HS-5 (cell line): ENCODE measurements around the gene EXOC6.
"Not testable (repeated sequence)": the region's sequence is repeated elsewhere in the genome, so short reads cannot be mapped to it uniquely, and the experiment has no call there.

Source experiments
- DNase-seq: peaks from one replicate; pipeline ENCODE4 v3.0.0-alpha.2; 2012; ENCODE audit warnings: low read depth

EXOC6 gene

DNA sequence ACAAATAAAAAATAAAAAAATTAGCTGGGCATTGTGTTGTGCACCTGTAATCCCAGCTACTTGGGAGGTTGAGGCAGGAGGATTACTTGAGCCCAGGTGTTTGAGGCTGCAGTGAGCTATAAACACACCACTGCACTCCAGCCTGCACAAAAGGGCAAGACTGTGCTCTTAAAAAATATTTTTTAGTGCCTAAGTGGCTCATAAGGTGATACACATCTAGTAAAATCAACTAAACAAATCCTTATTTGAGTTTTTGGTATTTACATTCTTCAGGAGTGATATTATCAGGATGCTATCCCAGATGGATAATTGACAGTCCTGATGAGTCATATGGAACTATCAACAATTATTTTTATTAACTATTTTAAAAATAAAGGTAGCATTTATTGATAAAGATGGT is 93.9 kb downstream of the EXOC6 start:
- DNase-seq = no peak

DNA sequence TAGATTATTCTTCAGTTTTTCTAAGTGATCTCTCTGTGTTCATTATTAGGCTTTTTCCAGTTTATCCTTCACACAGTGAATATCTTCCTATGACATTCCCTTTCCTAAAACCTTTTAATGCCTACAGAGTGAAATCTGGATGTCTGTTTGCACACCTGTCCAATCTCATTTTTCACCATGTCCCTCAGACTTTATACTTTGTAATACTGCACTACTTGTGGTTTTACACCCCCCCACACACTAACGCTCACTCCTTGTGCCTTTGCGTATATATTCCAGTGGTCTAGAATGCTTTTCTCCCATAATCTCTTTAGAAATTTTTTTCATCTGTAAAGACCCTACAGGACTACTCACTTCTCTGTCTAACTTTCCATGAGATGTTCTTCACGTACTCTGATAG is 98.2 kb downstream of the EXOC6 start:
- no peak for DNase-seq

DNA sequence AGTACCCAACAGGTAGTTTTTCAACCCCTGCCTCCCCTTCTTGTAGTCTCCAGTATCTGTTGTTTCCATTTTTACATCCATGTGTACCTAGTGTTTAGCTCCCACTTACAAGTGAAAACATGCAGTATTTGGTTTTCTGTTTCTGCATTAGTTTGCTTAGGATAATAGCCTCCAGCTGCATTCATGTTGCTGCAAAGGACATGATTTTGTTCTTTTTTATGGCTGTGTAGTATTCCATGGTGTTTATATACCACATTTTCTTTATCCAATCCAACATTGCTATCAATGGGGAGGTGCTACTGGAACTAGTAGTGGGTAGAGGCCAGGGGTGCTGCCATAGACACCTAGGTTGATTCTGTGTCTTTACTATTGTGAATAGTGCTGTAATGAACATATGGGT is 104.3 kb downstream of the EXOC6 start:
- DNase-seq = not testable (repeated sequence)

DNA sequence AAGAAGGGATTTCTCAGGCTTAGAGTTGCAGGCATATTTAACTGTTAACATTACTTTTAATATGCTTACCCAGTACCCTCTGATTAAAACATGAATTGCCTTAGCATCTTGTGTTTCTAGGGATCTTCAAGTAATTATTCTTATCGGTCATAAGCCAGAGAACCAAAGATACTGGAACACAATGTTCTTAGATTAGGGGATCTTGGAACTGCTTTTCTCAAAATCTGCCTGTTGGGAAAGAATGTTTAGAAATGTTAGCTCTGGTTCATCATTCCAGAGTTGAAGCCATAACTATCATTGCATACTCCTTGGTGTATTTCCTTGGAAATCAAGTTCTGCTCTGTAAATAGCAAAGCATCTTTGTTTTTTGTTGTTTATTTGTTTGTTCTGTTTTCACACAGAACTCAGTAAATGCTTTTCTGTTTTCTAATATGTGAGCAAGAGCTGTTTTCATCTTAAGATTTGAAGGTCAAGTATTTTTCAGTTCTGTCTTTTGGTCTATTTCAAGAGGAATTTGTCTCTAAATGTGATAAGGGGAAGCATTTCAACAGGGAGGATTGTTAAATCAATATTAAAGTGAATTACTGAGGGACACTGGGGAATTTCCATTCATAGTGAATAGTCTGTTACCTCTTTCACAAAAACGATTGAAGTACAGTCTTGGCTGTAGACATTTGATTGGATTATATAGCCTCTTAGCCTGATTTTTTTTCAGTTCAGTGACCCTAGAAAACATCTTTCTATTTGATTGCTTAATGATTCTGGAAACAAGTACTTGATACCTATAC is 109.1 kb downstream of the EXOC6 start:
- no peak for DNase-seq

DNA sequence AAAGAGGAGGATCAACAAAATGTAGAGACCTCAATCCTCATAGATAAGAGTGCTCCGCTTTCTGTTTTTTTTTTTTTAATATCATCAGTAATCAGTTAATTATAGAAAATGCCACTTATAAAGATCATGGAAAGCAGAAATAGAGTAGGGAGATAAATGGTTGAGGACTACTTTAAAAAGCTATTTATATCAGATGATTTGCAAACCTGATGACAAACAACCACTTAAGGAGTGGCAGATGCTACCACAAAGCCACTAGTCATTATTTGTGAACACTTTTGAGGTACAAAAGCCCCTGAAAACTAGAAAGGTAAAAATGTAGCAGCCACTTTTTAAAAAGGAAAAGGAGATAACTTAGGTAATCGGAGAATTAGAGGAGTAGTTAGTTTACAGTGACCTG is 113.3 kb downstream of the EXOC6 start:
- DNase-seq = no peak

DNA sequence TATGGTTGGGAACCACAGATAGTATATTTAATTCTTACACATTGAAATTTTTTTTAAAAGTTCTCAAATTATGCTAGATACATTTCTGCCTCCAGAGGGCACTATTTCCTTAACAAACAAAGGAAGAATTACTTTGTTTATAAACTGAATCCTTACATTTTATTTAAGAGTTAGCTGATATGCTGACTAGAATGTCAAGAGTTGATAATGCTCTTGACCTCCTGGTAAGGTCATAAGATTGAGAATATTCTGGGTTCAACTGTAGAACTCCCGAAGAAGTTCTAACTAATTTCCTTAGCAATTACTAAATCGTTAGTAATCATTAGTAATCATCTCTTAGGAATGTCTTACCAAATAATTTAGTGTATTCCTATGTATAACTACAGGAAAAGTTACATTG is 117.0 kb downstream of the EXOC6 start:
- DNase-seq = peak; percentile 53

DNA sequence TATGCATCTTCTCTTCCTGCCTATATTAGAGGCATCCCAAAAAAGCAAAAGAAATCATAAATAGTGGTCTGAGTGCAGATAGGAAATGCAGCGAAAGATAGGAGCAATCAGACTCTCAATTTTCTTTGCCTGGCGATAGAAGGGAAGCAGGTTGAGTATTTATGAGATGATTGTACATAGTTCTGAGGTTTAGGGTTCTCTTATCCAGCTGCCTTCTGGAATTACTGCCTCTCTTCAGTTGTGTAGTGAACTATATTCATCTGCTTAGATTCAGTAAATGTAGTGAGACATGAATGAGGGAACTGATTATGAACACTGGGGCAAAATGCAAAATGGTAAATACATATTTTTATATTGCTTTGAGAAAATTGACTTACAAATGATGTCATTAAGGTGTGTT is 119.3 kb downstream of the EXOC6 start:
- DNase-seq = no peak

DNA sequence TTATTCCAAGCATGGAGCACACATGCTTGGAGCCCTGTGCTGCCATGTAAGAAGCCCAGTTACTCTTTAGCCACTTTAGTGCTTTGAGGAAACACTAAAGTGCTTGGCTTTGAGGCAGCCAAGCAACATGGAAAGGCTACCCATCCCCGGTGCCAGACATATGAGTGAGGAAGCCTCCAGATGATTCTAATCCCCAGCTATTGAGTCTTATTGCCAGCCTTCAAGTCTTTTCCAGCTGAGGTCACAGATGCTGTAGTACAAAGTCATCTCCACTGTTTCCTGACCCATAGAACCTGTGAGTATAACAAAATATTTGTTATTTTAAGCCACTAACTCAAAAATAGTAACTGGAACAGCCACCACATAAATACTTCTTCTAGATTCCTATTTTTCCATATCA is 120.8 kb downstream of the EXOC6 start:
- DNase-seq = no peak

DNA sequence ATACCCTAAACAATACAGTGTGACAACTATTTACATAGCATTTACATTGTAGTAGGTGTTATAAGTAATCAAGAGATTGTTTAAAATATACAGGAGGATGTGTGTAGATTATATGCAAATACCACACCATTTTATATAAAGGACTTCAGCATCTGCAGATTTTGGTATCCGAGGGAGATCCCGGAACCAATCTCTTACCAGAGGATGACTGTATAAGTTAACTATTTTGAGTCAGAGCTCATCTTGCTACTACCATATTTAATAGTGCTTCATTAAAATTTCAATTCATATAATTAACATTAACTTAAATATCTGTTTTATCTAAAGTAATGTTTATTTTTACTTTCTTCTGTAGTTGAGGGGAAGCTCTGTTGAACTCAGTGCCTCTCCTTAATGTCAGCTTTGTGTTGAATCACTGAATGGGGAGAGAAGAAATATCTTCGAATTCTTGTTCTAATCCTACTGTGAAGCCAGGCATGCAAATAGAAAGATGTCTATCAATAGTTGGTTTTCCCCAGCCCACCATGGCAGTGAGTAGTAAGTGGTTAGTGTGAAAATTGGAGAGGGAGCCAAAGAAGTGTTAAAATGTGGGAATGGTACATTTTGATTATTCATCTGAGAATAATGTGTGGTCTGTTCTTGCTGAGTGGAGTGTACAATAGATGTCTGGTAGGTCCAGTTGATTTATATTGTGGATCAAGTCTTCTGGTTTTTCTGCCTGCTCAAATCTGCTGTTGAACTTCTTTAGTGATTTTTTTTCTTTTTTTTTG is 122.2 kb downstream of the EXOC6 start:
- DNase-seq = no peak

DNA sequence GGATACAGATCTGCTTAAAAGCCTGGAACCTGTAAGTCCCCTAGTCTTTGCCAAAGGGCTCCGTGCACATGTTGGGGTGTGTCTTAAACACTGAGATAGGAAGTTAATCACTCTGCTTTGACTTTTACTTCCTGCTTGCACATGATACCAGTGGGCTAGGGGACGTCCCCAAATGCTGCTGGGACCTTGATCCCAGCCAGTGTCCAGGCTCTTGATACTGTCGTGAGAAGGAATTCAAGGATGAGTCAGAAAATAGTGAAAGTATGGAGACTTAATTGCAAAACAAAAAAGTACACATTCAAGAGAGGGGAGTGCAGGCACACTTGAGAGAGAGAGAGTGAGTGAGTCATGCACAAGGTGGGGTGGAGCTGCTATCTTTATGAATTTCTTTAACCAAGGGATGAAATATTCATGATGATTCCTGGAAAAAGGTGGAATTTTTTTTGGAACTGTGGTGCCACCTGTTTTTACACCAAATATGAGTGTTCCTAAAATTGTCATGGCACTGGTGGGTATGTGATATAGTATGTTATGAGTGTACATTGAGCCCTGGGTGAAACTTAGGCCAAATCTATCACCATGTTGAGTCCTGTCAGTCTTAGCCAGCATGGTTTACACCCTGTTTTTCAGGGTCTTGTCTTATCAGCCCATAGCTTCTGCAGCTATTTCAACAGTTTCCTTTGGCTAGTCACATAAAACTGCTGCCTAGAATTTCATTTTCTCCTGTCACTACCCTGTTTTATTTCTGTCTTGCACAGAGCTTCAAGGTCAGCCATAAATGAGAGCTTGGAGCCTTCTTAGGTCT is 123.9 kb downstream of the EXOC6 start:
- peak; percentile 68 for DNase-seq

DNA sequence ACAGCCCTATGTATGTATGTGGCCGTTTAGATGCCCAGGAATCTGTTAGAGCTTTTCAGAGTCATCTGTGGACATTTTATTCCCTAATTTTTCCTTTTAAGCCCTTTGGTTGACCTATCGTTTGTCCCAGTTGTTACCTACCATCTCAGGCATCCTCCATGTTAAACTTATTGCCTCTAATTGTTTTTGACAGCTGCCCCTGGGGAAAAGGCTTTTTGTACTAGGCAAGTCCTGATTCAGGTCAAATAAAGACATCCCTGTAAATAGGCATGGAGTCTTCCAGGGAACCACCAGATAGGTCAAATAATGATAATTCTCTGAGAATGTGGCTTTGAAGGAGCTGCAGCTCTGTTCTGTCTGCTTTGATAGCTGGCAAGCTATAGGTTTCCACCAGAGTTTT is 124.6 kb downstream of the EXOC6 start:
- DNase-seq = no peak

DNA sequence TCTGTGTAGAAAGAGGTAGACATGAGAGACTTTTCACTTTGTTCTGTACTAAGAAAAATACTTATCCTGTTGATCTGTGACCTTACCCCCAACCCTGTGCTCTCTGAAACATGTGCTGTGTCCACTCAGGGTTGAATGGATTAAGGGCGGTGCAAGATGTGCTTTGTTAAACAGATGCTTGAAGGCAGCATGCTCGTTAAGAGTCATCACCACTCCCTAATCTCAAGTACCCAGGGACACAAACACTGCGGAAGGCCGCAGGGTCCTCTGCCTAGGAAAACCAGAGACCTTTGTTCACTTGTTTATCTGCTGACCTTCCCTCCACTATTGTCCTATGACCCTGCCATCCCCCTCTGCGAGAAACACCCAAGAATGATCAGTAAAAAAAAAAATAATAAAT is 128.0 kb downstream of the EXOC6 start:
- DNase-seq = not testable (repeated sequence)

DNA sequence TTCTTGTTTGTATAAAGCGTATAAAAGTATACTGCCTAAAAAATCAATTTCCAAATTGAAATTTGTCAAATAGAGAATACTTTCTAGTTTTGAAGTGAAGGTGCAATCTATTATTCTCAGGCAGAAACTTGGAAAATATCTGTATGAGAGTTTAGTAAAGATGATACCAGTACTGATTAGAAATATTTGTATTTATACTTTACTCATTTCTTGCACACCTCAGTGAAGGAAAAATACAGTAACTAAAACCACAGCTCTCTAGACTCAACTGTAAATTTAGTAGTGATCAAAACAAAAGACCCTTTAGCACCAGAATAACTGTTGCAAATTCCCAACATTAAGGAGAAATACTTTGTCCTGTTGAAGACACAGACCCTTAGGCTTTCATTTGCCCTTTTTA is 140.9 kb downstream of the EXOC6 start:
- no peak for DNase-seq

DNA sequence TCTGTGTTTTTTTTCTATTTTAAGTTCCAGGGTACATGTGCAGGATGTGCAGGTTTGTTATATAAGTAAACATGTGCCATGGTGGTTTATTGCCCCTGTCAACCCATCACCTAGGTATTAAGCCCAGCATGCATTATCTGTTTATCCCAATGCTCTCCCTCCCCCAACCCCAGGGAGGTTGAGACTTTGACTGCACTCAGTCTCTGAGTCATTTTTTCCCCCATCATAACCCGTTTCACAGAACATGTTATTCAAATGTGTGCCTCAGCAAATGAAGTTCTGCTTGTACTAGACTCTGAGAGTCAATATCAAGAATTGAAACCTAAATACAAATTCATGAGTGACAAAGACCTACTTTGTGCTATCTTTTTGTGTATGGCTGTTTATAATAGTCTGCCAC is 142.3 kb downstream of the EXOC6 start:
- DNase-seq = no peak

DNA sequence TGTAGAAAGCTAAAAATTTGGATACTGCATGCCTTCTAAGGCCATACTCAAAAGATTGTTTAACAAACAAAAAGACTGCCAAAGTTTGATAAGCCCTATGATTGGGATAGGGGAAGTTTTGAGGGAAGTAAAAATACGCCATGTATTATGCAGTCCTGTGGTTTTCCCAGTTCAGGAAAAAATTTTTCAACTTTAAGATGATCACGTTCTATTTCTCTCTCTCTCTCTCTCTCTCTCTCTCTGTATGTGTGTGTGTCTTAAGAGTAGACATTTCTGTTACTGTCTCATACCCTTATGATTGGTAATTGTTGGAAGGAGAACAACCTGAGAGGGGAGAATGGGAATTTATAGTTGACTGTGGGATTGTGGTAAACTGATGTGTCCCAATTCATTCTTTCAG is 143.2 kb downstream of the EXOC6 start:
- DNase-seq = no peak

DNA sequence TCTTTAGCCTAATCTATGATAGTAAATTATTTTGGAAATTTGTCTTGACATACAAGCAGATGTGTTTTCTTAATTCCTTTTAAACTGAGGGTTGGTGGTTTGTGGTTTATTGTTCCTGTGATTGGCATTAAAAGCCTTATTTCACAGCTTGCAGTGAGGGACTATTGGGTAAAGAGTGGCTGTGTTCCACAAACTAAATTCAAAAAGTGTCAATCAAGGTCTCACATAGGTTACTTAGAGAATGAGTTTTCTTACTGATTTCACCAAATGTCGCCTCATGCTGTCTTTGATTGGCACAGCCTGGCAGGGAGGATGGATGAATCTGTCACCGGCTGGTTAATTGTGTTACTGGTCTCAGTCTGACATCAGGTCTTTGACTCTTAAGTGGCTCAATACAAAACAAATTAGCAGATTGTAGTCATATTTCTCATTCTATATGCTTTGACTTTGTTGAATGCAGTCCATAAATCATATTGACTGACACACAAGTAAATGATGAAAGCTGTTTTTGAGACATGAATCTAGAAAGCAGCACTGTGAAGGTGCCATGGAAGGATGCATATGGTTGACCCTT is 145.5 kb downstream of the EXOC6 start:
- no peak for DNase-seq

DNA sequence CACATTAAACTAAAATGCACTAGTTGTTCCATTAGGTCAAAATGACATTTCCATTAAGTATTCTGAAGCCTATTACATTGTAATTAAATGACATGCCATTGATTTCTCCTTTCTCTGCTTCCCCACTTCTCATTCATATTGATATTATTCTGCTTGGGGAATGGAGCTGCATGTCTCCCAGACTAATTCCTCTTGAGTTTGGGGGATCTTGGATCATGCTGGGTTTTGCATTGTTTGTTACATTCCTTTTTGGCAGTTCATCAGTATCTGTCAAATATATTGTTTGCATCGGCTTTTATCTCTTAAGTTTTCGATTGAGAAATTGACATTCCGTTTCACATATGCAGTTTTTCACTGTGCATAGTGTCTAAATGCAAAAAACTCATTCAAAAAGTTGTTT is 147.2 kb downstream of the EXOC6 start:
- DNase-seq = no peak

DNA sequence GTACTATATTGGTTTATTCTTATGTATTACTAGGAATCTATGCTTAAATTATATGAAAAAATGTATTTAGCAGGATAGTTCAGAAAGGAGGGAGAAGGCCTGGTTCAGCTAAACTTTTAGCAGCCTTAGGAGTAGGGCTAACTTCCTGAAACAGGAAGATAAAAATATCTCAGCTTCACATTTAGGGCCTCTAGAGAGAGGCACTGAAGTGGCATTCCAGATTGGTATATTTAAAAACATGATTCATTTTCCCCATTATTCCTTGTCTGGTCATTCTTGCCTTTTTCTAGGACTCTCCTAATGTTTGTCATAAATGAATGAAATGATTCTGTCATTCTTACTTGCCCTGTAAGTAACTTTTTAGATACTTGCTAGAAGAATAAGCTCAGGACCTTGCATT is 149.3 kb downstream of the EXOC6 start:
- no peak for DNase-seq

DNA sequence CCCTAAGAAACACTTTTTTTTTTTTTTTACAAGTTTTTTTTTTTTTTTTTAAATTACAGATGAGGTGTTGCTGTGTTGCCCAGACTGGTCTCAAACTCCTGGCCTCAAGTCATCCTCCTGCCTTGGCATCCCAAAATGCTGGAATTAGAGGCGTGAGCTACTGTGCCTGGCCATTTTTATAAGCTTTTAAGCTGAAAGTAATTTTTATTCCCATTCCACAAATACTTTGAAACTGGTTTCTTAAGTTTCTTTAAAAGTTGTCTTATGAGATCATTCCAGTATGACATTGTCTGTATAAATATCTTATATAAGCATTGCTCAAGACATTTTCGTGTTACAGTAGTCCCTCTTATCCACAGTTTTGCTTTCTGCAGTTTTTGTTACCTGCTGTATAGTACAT is 150.9 kb downstream of the EXOC6 start:
- DNase-seq = no peak

DNA sequence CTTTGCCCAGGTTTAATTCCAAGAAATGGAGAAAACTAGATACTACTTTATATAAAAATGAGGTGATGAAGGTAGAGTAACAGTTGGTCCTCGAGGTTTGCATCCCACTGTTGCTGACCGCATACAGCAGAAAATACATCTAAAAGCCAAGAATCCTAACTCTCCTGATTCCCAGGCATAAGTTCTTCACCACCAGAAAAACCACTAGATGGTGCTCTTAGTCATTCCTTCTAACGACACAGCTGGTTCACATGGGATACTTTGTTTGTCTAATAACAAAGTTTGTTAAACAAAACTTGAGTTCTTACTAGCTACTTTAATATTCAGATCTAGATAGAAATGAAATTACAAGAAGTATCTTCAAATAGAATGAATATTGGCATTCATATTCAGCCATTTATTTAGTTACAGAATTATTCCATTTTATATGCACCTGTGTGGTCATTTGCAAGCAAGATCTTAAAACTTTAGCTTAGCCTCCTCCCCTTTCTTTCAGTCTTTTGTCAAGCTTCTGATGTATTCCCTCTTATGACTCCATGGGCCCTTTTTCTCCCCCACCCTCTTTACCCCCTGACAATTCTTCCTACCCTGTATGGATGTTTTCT is 158.2 kb downstream of the EXOC6 start:
- DNase-seq = no peak

DNA sequence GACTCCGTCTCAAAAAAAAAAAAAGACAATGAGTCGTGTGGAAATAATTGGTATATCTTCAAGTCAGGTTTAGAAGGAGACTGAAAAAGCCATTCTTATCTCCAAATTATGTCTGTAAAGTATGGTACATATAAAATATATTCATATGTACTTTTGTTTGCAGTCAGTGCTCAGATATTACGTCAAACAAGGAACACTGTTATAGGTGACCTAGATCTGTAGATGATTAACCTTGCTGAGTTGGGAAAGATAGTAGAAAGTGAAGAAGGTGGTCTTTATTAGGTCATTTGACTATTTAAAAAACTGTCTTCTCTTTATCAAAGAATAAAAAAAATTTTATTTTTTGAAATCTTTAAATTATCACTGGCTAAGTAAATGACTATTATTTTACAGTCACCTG is 167.4 kb downstream of the EXOC6 start:
- no peak for DNase-seq

DNA sequence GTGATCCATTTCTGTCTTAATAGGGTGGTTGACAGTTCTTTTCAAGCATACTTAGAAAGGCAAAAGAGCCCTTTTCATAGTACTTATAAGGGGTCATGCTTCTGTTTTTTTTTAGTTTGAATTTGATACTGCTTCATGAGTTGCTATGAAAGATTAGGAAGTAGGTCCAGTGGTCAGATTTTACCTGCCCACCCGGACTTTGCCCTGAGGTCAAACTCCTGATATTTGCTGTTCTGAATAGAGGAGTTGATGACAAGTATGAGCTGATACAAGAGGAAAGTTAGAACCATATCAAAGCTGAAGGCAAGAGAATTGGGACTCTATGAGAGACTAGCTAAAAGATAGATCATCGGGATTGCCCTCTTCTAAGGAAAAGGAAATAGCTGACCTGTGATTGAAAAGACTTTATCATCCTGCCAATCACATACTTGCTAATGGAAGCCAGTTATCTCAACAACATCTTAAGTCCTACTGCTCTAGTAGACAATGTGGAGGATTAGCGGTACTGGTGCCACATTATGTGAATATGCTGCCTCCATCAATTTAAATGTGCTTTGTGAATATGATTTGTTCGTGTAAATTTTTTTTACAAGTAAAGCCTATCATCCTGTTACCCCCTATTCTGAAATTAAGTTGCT is 174.8 kb downstream of the EXOC6 start:
- no peak for DNase-seq
